SK-N-SH (cell line): Measurements from ENCODE around the gene ME2. TPM values are rescaled to one million over a fixed set of nuclear protein-coding genes. Genes with fewer than 3 reads are reported as not detected.

Experiments used
- CTCF ChIA-PET: fragments of 300-600, 350-600 bp; formaldehyde crosslinking; extraction: SDS; loops from one replicate; lab custom pipeline; 2021; lab: Yijun Ruan, JAX
- POLR2A ChIA-PET: fragments of 350-600 bp; sonication (Branson Sonifier 250); formaldehyde crosslinking; extraction: SDS; loops from one replicate; lab custom pipeline; 2020; ENCODE audit warnings: antibody characterized with exemption, inconsistent platforms; lab: Yijun Ruan, JAX
- DNase-seq: peaks from one replicate; pipeline ENCODE4 v3.0.0; 2012
- H2AFZ ChIP-seq: fragments of 200-600 bp; sonication (generic); 2 replicates; pipeline ENCODE4 v1.8.1; 2016; ENCODE audit warnings: antibody characterized with exemption, mild to moderate bottlenecking, low read depth
- H3F3A ChIP-seq: fragments of 200-600 bp; sonication (generic); replicated peaks from 2 replicates; pipeline ENCODE3; 2016; ENCODE audit warnings: antibody characterized with exemption, mild to moderate bottlenecking; ENCODE audit not compliant: insufficient read depth
- H3K27ac ChIP-seq, 2 experiments: fragments of 200-500 bp in 1 of 2; fragments of 200-600 bp in 1 of 2; sonication (Bioruptor generic) in 1 of 2; sonication (generic), shearing (Covaris generic) in 1 of 2; 2 replicates each; pipeline versions ENCODE4 v1.5.1 to v1.6.1; 2014 to 2016; ENCODE audit warnings: low read depth in 2 of 2, inconsistent platforms in 1 of 2, low read length in 1 of 2, mild to moderate bottlenecking in 1 of 2, mixed read lengths in 1 of 2
- H3K27me3 ChIP-seq: fragments of 200-600 bp; sonication (generic), shearing (Covaris generic); 2 replicates; pipeline ENCODE4 v1.6.1; 2016; ENCODE audit warnings: mixed run types; ENCODE audit not compliant: insufficient read depth
- H3K36me3 ChIP-seq, 2 experiments: fragments of 200-500 bp in 1 of 2; fragments of 200-600 bp in 1 of 2; sonication (Bioruptor generic) in 1 of 2; sonication (generic) in 1 of 2; replicated peaks in 1 of 2; 2 replicates each; pipeline versions ENCODE3 to v1.5.1; 2014 to 2016; ENCODE audit warnings: low read length in 1 of 2, mild to moderate bottlenecking in 1 of 2; ENCODE audit not compliant: insufficient read depth in 2 of 2, control insufficient read depth in 1 of 2
- H3K4me1 ChIP-seq, 2 experiments: fragments of 200-500 bp in 1 of 2; fragments of 200-600 bp in 1 of 2; sonication (Bioruptor generic) in 1 of 2; sonication (generic), shearing (Covaris generic) in 1 of 2; 2 replicates each; pipeline versions ENCODE4 v1.5.1 to v1.6.1; 2014 to 2016; ENCODE audit warnings: low read depth in 1 of 2, low read length in 1 of 2, mixed run types in 1 of 2; ENCODE audit not compliant: insufficient read depth in 2 of 2, control insufficient read depth in 1 of 2
- H3K4me2 ChIP-seq: fragments of 200-600 bp; sonication (generic), shearing (Covaris generic); 2 replicates; pipeline ENCODE4 v1.6.1; 2017; ENCODE audit warnings: mixed run types
- H3K4me3 ChIP-seq, 2 experiments: fragments of 200-500 bp in 1 of 2; fragments of 200-600 bp in 1 of 2; sonication (Bioruptor generic) in 1 of 2; sonication (generic), shearing (Covaris generic) in 1 of 2; 2 replicates each; pipeline versions ENCODE4 v1.5.1 to v1.8.1; 2014 to 2016; ENCODE audit warnings: low read depth in 2 of 2, inconsistent platforms in 1 of 2, low read length in 1 of 2, mild to moderate bottlenecking in 1 of 2, mixed read lengths in 1 of 2, moderate library complexity in 1 of 2
- H3K79me2 ChIP-seq: fragments of 200-600 bp; sonication (generic); 2 replicates; pipeline ENCODE4 v1.8.1; 2017; ENCODE audit warnings: mild to moderate bottlenecking; ENCODE audit not compliant: insufficient read depth
- H3K9ac ChIP-seq: fragments of 200-600 bp; sonication (generic); 2 replicates; pipeline ENCODE4 v1.6.1; 2017; ENCODE audit warnings: mixed run types
- H3K9me2 ChIP-seq: fragments of 200-600 bp; sonication (generic); 2 replicates; pipeline ENCODE4 v1.6.1; 2017; ENCODE audit warnings: mixed run types
- H3K9me3 ChIP-seq: fragments of 200-600 bp; sonication (generic); 2 replicates; pipeline ENCODE4 v1.6.1; 2017; ENCODE audit warnings: mixed run types, mild to moderate bottlenecking, moderate library complexity
- H4K20me1 ChIP-seq: fragments of 200-600 bp; sonication (generic); 2 replicates; pipeline ENCODE4 v1.6.1; 2017; ENCODE audit warnings: mild to moderate bottlenecking, mixed run types; ENCODE audit not compliant: insufficient read depth
- RAD21 ChIP-seq: IDR thresholded peaks from 2 replicates; pipeline ENCODE4 v1.6.1; 2012; ENCODE audit warnings: mild to moderate bottlenecking, low read length
- RCOR1 ChIP-seq: fragments of 150-350 bp; IDR thresholded peaks from 2 replicates; pipeline ENCODE4 v1.6.1; 2017; ENCODE audit warnings: antibody characterized with exemption, low read length
- RFX5 ChIP-seq: IDR thresholded peaks from 2 replicates; pipeline ENCODE4 v1.6.1; 2012; ENCODE audit warnings: mild to moderate bottlenecking, improper control_type of control experiment, low read length
- YY1 ChIP-seq: IDR thresholded peaks from 2 replicates; pipeline ENCODE4 v1.4.0; 2012; ENCODE audit warnings: low read depth, mild to moderate bottlenecking
- WGBS: methylation state at CpG from one replicate; pipeline ENCODE4 v1.1.6; 2017; ENCODE audit warnings: low lambda C conversion rate; 5-methylcytosine and 5-hydroxymethylcytosine counted together
- polyA plus RNA-seq, 3 experiments: library from polyadenylated mRNA; depleted of rRNA; stranded (reverse); fragments of >200 nt; gene quantifications; 2 replicates each; pipeline ENCODE4 v1.2.3, GENCODE V29; 2012
- TF ChIP-seq, protein P1 (sequence below): IDR thresholded peaks from 2 replicates; pipeline ENCODE4 v1.6.1; 2012; ENCODE audit warnings: mild to moderate bottlenecking, low read depth, low read length, moderate library complexity
- TF ChIP-seq, protein P2 (sequence below): fragments of 150-350 bp; IDR thresholded peaks from 2 replicates; pipeline ENCODE4 v1.6.1; 2016; ENCODE audit warnings: mild to moderate bottlenecking, low read depth, low read length
- TF ChIP-seq, protein P3 (sequence below): fragments of 150-350 bp; IDR thresholded peaks from 2 replicates; pipeline ENCODE4 v1.6.1; 2017; ENCODE audit warnings: antibody characterized with exemption, low read length, low read depth, borderline replicate concordance

Gene ME2
- polyA plus RNA-seq, 1 of the 3 experiments (the other 2 are of a cell fraction): 35.1 TPM

DNA sequence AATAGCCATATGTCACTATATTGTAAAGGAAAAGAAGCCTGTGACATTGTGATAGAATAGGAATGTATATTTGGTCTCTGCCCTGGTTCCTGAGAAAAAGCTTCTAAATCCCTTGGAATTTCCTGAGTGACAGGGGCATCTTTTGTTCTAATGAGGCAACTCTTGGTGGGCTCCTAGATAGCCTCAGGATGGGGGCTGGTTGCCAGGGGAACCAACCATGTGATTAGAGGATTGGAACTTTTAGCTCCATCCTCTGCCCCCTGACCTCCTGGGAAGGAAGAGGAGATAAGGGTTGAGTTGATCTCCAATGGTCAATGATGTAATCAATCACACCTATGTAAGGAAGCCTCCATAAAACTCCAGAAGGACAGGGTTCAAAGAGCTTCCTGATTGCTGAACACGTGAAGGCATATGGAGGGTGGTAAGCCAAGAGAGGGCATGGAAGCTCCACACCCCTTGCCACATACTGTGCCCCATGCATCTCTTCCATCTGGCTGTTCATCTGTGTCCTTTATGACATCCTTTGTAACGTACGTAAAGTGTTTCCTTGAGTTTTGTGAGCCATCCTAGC lies 2.9 kb upstream of the ME2 start (continued):
- TF ChIP-seq, protein P1, sequence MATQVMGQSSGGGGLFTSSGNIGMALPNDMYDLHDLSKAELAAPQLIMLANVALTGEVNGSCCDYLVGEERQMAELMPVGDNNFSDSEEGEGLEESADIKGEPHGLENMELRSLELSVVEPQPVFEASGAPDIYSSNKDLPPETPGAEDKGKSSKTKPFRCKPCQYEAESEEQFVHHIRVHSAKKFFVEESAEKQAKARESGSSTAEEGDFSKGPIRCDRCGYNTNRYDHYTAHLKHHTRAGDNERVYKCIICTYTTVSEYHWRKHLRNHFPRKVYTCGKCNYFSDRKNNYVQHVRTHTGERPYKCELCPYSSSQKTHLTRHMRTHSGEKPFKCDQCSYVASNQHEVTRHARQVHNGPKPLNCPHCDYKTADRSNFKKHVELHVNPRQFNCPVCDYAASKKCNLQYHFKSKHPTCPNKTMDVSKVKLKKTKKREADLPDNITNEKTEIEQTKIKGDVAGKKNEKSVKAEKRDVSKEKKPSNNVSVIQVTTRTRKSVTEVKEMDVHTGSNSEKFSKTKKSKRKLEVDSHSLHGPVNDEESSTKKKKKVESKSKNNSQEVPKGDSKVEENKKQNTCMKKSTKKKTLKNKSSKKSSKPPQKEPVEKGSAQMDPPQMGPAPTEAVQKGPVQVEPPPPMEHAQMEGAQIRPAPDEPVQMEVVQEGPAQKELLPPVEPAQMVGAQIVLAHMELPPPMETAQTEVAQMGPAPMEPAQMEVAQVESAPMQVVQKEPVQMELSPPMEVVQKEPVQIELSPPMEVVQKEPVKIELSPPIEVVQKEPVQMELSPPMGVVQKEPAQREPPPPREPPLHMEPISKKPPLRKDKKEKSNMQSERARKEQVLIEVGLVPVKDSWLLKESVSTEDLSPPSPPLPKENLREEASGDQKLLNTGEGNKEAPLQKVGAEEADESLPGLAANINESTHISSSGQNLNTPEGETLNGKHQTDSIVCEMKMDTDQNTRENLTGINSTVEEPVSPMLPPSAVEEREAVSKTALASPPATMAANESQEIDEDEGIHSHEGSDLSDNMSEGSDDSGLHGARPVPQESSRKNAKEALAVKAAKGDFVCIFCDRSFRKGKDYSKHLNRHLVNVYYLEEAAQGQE: no peak
- TF ChIP-seq RAD21: no peak

DNA sequence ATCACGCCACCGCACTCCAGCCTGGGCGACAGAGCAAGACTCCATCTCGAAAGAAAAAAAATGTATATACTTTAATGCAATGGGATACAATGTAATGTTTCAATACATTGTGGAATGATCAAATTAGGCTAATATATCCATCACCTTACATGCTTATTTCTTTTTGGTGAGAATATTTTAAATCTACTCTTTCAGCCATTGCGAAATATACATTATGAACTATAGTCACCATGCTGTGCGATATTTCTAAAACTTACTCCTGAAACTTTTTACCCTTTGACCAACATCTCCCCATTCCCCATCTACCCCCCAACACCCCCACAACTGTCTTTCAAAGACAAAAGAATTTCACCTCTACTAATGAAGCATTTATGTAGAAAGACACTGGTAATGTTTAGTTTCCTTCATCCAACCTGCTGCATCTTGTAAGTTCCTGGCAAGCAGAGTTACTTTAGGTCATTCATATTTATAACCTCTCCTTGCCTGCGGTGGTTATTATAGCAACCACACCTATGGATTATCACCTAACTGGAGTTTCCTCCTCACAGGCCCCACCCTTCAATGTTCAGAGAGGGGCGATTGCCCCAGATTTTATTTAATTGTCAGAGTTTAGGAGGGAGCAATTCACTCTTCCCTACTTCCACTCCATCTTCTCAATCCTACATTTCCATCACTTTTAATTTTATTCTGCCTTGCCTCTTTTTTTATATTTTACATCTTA lies 1.2 kb upstream of the ME2 start:
- no peaks in the 10 kb centered on the region for H3K27me3 ChIP-seq
- H3F3A ChIP-seq: peaks cover 10% of the 10 kb centered on the region
- H3K27ac ChIP-seq: peak overlapping the region; percentile 79 to 89
- ChIA-PET CTCF (interaction anchor here (1.6 kb wide), 1 partner anchor 58 kb away, joined by 6 read pairs; the partner anchor contains the start of gene MRO), POLR2A (interaction anchor here (0.6 to 1.4 kb wide), 2 partner anchors 58 to 90 kb away, joined by 4 to 14 read pairs; partner anchors contain the start of gene ELAC1)
- no peaks in the 10 kb centered on the region for H3K9me3 ChIP-seq
- H3K9ac ChIP-seq: peak overlapping the region; percentile 84; the same call in 1 of the 2 replicates
- DNase-seq: no peak
- H3K4me1 ChIP-seq: peaks cover 0 to 3% of the 10 kb centered on the region in 2 experiments; a peak in 1 of 4 replicates
- H3K36me3 ChIP-seq: no peaks in the 10 kb centered on the region
- peak overlapping the region; percentile 90 for H3K4me2 ChIP-seq
- H2AFZ ChIP-seq: peak overlapping the region; percentile 93
- peak overlapping the region; percentile 73 to 89 for H3K4me3 ChIP-seq
- no peaks in the 10 kb centered on the region for H3K9me2 ChIP-seq
- H3K79me2 ChIP-seq: peaks cover 34% of the 10 kb centered on the region
- peaks cover 9% of the 10 kb centered on the region; the same call in 1 of the 2 replicates for H4K20me1 ChIP-seq
- WGBS: 87% methylated on average over 8 of the region's 8 CpGs
- TF ChIP-seq RCOR1: no peak
- TF ChIP-seq RFX5: no peak
- TF ChIP-seq, protein P2, sequence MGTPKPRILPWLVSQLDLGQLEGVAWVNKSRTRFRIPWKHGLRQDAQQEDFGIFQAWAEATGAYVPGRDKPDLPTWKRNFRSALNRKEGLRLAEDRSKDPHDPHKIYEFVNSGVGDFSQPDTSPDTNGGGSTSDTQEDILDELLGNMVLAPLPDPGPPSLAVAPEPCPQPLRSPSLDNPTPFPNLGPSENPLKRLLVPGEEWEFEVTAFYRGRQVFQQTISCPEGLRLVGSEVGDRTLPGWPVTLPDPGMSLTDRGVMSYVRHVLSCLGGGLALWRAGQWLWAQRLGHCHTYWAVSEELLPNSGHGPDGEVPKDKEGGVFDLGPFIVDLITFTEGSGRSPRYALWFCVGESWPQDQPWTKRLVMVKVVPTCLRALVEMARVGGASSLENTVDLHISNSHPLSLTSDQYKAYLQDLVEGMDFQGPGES: no peak
- TF ChIP-seq, protein P3, sequence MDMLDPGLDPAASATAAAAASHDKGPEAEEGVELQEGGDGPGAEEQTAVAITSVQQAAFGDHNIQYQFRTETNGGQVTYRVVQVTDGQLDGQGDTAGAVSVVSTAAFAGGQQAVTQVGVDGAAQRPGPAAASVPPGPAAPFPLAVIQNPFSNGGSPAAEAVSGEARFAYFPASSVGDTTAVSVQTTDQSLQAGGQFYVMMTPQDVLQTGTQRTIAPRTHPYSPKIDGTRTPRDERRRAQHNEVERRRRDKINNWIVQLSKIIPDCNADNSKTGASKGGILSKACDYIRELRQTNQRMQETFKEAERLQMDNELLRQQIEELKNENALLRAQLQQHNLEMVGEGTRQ: no peak
- TF ChIP-seq YY1: no peak
